K562 (cell line): ENCODE measurements around the gene RNASEH2A. TPM values are rescaled to one million over a fixed set of nuclear protein-coding genes. Genes with fewer than 3 reads are reported as not detected.

Experiments
- IFI16 ChIP-seq: fragments of 250-450 bp; sonication (Bioruptor Pico); IDR thresholded peaks from 2 replicates; pipeline ENCODE4 v2.1.2; 2022; ENCODE audit warnings: mild to moderate bottlenecking, inconsistent platforms
- MED1 ChIP-seq: sonication (generic); formaldehyde crosslinking; IDR thresholded peaks from 2 replicates; pipeline ENCODE4 v1.8.1; 2023; ENCODE audit warnings: missing genetic modification reagents, borderline replicate concordance
- MYNN ChIP-seq, 2 experiments: sonication (generic); formaldehyde crosslinking in 1 of 2; IDR thresholded peaks; 2 replicates each; pipeline versions ENCODE4 v1.5.0 to v1.6.1; 2016 to 2020; ENCODE audit warnings: antibody characterized with exemption in 1 of 2, missing genetic modification reagents in 1 of 2
- POLR2G ChIP-seq: fragments of 200-400 bp; formaldehyde crosslinking; IDR thresholded peaks from 2 replicates; pipeline ENCODE4 v1.6.1; 2017; ENCODE audit warnings: low read depth, mild to moderate bottlenecking, antibody characterized with exemption, low read length, moderate library complexity
- PTBP1 ChIP-seq: fragments of 200-400 bp; formaldehyde crosslinking; IDR thresholded peaks from 2 replicates; pipeline ENCODE4 v1.6.1; 2017; ENCODE audit warnings: low read depth, low read length
- RBFOX2 ChIP-seq: fragments of 200-400 bp; formaldehyde crosslinking; IDR thresholded peaks from 2 replicates; pipeline ENCODE4 v1.6.1; 2017; ENCODE audit warnings: low read depth, mild to moderate bottlenecking, low read length, moderate library complexity
- SAP30 ChIP-seq: fragments of 200-600 bp; sonication (generic); IDR thresholded peaks from 2 replicates; pipeline ENCODE4 v1.6.1; 2012; ENCODE audit warnings: borderline replicate concordance, low read depth, mild to moderate bottlenecking, moderate library complexity, low read length, control low read depth, inconsistent platforms; ENCODE audit not compliant: insufficient read depth, poor library complexity, severe bottlenecking
- TRIM24 ChIP-seq, 2 experiments: fragments of 450-650 bp; IDR thresholded peaks; 2 replicates each; pipeline ENCODE4 v1.6.1; 2016
- TSC22D4 ChIP-seq: fragments of 450-650 bp; IDR thresholded peaks from 2 replicates; pipeline ENCODE4 v1.6.1; 2016; ENCODE audit warnings: missing genetic modification characterization, missing biosample characterization, control low read depth
- ZNF174 ChIP-seq: fragments of 250-450 bp; sonication (Bioruptor Pico); IDR thresholded peaks from 2 replicates; pipeline ENCODE4 v1.4.0; 2020; ENCODE audit warnings: mild to moderate bottlenecking
- ZNF583 ChIP-seq: fragments of 250-450 bp; sonication (Bioruptor Pico); IDR thresholded peaks from 2 replicates; pipeline ENCODE4 v1.4.0; 2020
- ZNF584 ChIP-seq: fragments of 200-800 bp; sonication (Bioruptor generic); IDR thresholded peaks from 2 replicates; pipeline ENCODE4 v1.6.1; 2016; ENCODE audit warnings: low read depth, mild to moderate bottlenecking, missing genetic modification characterization, missing compliant biosample characterization
- ZNF668 ChIP-seq: fragments of 250-450 bp; sonication (Bioruptor Pico); IDR thresholded peaks from 2 replicates; pipeline ENCODE4 v1.8.0; 2022; ENCODE audit warnings: mild to moderate bottlenecking, inconsistent platforms
- polyA plus RNA-seq, 8 experiments: library from polyadenylated mRNA; depleted of rRNA in 4 of 8; stranded (reverse) in 5 of 8; unstranded in 3 of 8; fragments of >200 nt; fragmentation: Nextera tagmentation in 2 of 8; fragmentation: Illumina TruSeq in 1 of 8; extraction: Ambion mirVana in 2 of 8; extraction: Trizol in 1 of 8; gene quantifications; 2 replicates each; pipeline versions ENCODE4 v1.2.1 to v1.2.3, GENCODE V29; 2011 to 2014; ENCODE audit warnings: inconsistent platforms in 1 of 8, missing spikeins in 1 of 8
- total RNA-seq, 7 experiments: library from RNA; depleted of rRNA in 6 of 7; stranded (reverse); fragments of >200 nt in 6 of 7; fragmentation: Illumina TruSeq in 2 of 7; extraction: Trizol in 2 of 7; gene quantifications; 2 replicates each; pipeline versions ENCODE4 v1.2.1 to v1.2.3, GENCODE V29; 2011 to 2021; ENCODE audit warnings: low replicate concordance in 1 of 7
- TF ChIP-seq, protein P1 (sequence below): fragments of 450-650 bp; IDR thresholded peaks from 2 replicates; pipeline ENCODE4 v1.6.1; 2016
- TF ChIP-seq, protein P2 (sequence below): fragments of 250-450 bp; sonication (Bioruptor Pico); IDR thresholded peaks from 2 replicates; pipeline ENCODE4 v1.8.0; 2022; ENCODE audit warnings: moderate library complexity, mild to moderate bottlenecking, inconsistent platforms
- TF ChIP-seq, protein P3 (sequence below): fragments of 200-400 bp; formaldehyde crosslinking; IDR thresholded peaks from 2 replicates; pipeline ENCODE4 v1.6.1; 2017; ENCODE audit warnings: mild to moderate bottlenecking, low read depth, low read length, moderate library complexity
- TF ChIP-seq, protein P4 (sequence below): fragments of 250-450 bp; sonication (Bioruptor Pico); IDR thresholded peaks from 2 replicates; pipeline ENCODE4 v1.5.0; 2020; ENCODE audit warnings: mild to moderate bottlenecking, borderline replicate concordance
- TF ChIP-seq, protein P5 (sequence below): sonication (generic); formaldehyde crosslinking; IDR thresholded peaks from 2 replicates; pipeline ENCODE4 v1.5.0; 2020; ENCODE audit warnings: missing genetic modification reagents
- TF ChIP-seq, protein P6 (sequence below): sonication (generic); formaldehyde crosslinking; IDR thresholded peaks from 2 replicates; pipeline ENCODE4 v1.9.0; 2022; ENCODE audit warnings: mild to moderate bottlenecking, missing genetic modification reagents

Gene RNASEH2A
- total and polyA plus RNA-seq, 9 of the 15 experiments (the other 6 are each of a cell fraction or from before 2014, with no cell fraction given): 22.3 to 78.0 (median 61.7) TPM

DNA sequence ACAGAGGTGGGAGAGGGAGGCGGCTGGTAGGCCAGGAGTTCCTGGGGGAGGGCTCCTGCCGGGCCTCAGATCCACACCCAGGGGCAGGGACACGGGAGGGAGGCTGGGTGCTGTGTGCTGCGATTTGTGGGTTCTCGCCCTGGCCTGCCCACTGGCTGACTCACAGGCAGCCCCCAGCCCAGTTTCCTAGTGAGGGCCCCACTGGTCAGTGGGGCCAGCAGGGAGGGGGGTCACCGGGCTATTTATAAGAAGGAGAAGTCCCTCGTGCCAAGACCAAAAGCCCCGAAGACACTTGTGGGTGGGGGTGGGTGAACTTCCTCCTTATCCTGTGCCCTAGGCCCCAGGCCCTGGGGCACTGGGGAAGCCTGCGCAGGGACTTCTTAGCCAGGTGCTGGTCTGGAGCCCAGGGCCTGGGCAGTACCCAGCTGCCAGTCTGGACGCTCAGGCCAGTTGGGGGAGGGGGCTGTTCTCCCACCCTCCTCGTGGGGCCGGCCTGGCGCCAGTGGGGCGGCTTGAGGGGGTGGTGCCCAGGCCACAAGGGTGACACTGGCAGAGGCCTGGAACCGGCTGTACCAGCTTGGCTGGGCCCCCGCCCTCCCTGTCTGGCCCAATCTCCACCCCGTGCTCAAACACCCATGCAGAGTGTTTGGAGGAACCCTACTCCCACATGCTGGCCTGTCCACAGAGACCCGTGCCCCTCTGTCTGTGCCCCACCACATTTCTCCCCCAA lies 20.1 kb upstream of the RNASEH2A start (continued):
- TF ChIP-seq MYNN (IDR thresholded peaks at IDR 0.05) (no peak), MYNN (CRISPR knock-in tag; IDR thresholded peaks at IDR 0.05) (no peak), POLR2G (peak; percentile 58; the same call in 1 of the 2 replicates), TRIM24 (IDR thresholded peaks at IDR 0.05) (no peak), MED1 (CRISPR knock-in tag) (no peak), SAP30 (no peak), ZNF174 (CRISPR knock-in tag) (no peak), TSC22D4 (tag) (no peak), ZNF583 (CRISPR knock-in tag) (no peak), ZNF584 (CRISPR knock-in tag) (no peak), PTBP1 (no peak), RBFOX2 (peak; percentile 43; the same call in 1 of the 2 replicates), IFI16 (CRISPR knock-in tag) (no peak), ZNF668 (no peak)
- TF ChIP-seq, protein P1, sequence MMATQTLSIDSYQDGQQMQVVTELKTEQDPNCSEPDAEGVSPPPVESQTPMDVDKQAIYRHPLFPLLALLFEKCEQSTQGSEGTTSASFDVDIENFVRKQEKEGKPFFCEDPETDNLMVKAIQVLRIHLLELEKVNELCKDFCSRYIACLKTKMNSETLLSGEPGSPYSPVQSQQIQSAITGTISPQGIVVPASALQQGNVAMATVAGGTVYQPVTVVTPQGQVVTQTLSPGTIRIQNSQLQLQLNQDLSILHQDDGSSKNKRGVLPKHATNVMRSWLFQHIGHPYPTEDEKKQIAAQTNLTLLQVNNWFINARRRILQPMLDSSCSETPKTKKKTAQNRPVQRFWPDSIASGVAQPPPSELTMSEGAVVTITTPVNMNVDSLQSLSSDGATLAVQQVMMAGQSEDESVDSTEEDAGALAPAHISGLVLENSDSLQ: no peak
- TF ChIP-seq, protein P2, sequence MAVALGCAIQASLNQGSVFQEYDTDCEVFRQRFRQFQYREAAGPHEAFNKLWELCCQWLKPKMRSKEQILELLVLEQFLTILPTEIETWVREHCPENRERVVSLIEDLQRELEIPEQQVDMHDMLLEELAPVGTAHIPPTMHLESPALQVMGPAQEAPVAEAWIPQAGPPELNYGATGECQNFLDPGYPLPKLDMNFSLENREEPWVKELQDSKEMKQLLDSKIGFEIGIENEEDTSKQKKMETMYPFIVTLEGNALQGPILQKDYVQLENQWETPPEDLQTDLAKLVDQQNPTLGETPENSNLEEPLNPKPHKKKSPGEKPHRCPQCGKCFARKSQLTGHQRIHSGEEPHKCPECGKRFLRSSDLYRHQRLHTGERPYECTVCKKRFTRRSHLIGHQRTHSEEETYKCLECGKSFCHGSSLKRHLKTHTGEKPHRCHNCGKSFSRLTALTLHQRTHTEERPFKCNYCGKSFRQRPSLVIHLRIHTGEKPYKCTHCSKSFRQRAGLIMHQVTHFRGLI (CRISPR knock-in tag): no peak
- TF ChIP-seq, protein P3, sequence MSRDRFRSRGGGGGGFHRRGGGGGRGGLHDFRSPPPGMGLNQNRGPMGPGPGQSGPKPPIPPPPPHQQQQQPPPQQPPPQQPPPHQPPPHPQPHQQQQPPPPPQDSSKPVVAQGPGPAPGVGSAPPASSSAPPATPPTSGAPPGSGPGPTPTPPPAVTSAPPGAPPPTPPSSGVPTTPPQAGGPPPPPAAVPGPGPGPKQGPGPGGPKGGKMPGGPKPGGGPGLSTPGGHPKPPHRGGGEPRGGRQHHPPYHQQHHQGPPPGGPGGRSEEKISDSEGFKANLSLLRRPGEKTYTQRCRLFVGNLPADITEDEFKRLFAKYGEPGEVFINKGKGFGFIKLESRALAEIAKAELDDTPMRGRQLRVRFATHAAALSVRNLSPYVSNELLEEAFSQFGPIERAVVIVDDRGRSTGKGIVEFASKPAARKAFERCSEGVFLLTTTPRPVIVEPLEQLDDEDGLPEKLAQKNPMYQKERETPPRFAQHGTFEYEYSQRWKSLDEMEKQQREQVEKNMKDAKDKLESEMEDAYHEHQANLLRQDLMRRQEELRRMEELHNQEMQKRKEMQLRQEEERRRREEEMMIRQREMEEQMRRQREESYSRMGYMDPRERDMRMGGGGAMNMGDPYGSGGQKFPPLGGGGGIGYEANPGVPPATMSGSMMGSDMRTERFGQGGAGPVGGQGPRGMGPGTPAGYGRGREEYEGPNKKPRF: no peak
- TF ChIP-seq, protein P4, sequence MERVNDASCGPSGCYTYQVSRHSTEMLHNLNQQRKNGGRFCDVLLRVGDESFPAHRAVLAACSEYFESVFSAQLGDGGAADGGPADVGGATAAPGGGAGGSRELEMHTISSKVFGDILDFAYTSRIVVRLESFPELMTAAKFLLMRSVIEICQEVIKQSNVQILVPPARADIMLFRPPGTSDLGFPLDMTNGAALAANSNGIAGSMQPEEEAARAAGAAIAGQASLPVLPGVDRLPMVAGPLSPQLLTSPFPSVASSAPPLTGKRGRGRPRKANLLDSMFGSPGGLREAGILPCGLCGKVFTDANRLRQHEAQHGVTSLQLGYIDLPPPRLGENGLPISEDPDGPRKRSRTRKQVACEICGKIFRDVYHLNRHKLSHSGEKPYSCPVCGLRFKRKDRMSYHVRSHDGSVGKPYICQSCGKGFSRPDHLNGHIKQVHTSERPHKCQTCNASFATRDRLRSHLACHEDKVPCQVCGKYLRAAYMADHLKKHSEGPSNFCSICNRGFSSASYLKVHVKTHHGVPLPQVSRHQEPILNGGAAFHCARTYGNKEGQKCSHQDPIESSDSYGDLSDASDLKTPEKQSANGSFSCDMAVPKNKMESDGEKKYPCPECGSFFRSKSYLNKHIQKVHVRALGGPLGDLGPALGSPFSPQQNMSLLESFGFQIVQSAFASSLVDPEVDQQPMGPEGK (CRISPR knock-in tag): no peak
- TF ChIP-seq, protein P5, sequence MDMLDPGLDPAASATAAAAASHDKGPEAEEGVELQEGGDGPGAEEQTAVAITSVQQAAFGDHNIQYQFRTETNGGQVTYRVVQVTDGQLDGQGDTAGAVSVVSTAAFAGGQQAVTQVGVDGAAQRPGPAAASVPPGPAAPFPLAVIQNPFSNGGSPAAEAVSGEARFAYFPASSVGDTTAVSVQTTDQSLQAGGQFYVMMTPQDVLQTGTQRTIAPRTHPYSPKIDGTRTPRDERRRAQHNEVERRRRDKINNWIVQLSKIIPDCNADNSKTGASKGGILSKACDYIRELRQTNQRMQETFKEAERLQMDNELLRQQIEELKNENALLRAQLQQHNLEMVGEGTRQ (CRISPR knock-in tag): no peak
- TF ChIP-seq, protein P6, sequence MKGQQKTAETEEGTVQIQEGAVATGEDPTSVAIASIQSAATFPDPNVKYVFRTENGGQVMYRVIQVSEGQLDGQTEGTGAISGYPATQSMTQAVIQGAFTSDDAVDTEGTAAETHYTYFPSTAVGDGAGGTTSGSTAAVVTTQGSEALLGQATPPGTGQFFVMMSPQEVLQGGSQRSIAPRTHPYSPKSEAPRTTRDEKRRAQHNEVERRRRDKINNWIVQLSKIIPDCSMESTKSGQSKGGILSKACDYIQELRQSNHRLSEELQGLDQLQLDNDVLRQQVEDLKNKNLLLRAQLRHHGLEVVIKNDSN (CRISPR knock-in tag): no peak
